Measurements from ENCODE around the gene CDKN2C.
"Not testable (repeated sequence)": the region's sequence is repeated elsewhere in the genome, so short reads cannot be mapped to it uniquely, and the experiment has no call there.

CDKN2C gene

DNA sequence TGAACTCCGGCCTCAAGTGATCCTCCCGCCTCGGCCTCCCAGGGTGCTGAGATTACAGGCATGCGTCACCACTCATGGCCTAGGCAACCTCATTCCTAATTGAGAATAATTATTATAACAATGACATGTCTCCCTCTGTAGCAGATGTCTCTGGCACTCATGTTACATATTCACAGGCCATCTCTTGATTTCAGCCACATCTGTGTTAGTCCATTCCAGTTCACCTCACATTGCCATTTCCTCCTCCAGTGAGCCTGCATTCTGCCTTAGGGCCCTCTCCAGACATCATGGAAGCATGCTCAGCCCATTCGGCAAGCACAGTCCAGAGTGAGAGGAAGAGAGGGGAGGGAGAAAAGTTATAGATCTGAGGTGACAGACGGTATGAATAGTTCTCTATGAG is 32.5 kb downstream of the CDKN2C start:
- DNase-seq (ENCODE audit: low read depth): no peak
- no peak overlapping the region for H3K4me3 ChIP-seq (ENCODE audit: low read depth, low read length)

DNA sequence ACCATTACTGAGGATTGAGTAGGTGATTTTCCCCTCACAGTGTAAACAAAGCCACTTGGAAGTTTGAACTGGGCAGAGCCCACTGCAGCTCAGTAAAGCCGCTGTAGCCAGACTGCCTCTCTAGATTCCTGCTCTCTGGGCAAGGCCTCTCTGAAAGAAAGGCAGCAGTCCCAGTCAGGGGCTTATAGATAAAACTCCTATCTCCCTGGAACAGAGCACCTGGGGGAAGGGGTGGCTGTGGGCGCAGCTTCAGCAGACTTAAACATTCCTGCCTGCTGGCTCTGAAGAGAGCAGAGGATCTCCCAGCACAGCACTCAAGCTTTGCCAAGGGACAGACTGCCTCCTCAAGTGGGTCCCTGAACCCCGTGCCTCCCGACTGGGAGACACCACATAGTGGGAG is 35.5 kb downstream of the CDKN2C start:
- H3K4me3 ChIP-seq (ENCODE audit: low read depth, low read length); DNase-seq (ENCODE audit: low read depth): not testable (repeated sequence)

DNA sequence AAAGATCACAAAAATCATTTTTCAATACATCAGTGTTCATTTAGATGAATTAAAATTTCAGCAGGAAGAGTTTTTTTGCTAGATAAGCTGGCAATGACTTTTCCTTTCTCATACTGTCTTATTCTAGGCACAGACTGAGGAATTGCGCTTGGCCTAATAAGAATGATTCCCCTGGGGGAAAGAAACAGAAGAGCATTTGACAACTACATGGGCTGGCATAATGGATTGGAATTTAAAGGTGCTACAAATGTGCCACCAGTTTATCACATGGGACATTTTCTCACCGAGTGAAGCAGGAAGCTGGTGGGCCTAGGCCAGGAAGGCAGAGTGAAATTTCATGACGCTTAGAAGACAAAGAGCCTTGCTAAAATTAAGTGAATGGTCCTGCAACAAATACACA is 39.3 kb downstream of the CDKN2C start:
- no peak for DNase-seq (ENCODE audit: low read depth)
- no peak overlapping the region for H3K4me3 ChIP-seq (ENCODE audit: low read depth, low read length)

DNA sequence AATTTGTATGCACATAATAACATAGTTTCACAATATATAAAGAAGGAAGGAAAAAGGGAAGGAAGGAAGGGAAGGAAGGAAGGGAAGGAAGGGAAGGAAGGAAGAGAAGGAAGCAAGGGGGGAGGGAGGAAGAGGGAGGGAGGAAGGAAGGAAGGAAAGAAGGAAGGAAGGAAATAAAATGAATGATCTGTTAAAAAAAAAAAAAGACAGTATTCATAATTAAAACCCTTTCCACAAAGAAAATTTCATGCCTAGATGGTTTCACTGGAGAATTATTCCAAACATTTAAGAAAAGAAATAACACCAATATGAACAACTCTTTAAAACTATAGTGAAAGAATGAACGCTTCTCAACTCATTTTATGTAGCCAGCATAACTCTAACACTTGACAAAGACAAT is 44.8 kb downstream of the CDKN2C start:
- no peak for DNase-seq (ENCODE audit: low read depth)
- no peak overlapping the region for H3K4me3 ChIP-seq (ENCODE audit: low read depth, low read length)

DNA sequence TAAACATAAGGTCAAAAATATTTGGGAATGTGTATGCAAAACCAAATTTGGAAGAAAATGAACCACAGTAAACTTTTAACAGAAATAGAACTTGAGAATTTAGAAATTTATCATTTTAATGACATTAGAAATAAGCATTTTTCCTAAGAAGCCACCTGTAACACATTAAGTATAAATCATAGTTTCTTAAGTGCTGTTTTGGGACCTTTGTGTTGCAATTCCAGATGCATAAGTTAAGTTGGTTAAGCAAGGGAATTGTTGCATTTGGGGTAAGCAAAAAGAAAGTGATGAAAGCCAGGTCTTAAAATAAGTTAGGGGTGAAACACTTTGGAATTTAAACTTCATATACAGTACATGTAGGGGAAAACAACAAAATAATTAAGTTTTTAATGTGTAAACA is 49.8 kb downstream of the CDKN2C start:
- H3K4me3 ChIP-seq (ENCODE audit: low read depth, low read length): no peak overlapping the region
- no peak for DNase-seq (ENCODE audit: low read depth)

Data from skeletal muscle cell (primary cell).